A172 (cell line): Measurements from ENCODE around the gene PYM1. TPM values are rescaled to one million over a fixed set of nuclear protein-coding genes. Genes with fewer than 3 reads are reported as not detected.
"Not testable (repeated sequence)": the region's sequence is repeated elsewhere in the genome, so short reads cannot be mapped to it uniquely, and the experiment has no call there.

Source experiments
- DNase-seq: peaks from one replicate; pipeline ENCODE4 v3.0.0-alpha.2; 2015; ENCODE audit warnings: low spot score
- total RNA-seq: library from RNA; depleted of rRNA; stranded (reverse); fragments of >200 nt; shearing (Covaris generic); gene quantifications from 2 replicates; pipeline ENCODE4 v1.2.3, GENCODE V29; 2014

The PYM1 gene
- total RNA-seq, 1 experiment from 2014 or later = 37.0 TPM

DNA sequence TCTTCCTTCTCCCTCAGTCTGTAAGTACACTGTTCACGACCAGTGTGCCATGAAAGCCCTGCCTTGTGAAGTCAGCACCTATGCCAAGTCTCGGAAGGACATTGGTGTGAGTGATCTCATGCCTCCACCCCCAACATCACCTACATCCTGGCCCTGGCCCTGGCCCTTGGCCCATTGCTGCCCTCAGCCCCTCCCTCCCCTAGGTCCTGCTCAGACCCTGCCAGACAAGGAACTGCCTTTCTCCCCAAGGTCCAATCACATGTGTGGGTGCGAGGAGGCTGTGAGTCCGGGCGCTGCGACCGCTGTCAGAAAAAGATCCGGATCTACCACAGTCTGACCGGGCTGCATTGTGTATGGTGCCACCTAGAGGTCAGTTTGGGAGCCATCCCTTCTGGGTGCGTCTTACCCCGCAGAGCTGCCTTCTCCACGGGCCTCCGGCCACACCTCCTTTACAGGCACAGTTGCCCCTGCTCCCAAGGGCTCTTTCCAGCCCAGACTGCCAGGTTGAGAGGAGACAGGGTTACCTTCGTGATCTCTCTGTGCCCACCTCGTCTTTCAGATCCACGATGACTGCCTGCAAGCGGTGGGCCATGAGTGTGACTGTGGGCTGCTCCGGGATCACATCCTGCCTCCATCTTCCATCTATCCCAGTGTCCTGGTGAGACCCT, 12.5 kb upstream of the PYM1 start:
- DNase-seq = peak; percentile 79

DNA sequence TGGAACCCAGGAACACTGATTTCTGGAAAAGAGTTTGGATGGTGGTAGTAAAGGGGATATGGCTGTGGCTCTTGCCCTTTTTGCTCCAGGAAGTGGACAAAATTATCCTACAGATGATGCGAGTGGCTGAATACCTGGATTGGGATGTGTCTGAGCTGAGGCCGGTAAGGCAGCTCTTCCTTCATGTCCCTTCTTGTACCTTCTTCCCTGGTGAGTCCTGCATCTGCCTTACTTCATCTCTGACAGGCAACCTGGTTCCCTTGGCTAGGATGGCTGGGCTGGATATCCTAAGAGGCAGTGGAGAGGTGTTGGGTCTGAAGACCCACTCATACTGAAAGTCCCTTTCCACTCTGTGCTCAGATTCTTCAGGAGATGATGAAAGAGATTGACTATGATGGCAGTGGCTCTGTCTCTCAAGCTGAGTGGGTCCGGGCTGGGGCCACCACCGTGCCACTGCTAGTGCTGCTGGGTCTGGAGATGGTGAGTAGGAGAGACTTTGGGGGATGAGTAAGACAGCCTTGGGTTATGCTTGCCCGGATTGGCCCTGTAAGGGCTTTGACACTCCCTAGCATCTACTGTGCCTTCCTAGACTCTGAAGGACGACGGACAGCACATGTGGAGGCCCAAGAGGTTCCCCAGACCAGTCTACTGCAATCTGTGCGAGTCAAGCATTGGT, 11.3 kb upstream of the PYM1 start:
- DNase-seq = no peak

DNA sequence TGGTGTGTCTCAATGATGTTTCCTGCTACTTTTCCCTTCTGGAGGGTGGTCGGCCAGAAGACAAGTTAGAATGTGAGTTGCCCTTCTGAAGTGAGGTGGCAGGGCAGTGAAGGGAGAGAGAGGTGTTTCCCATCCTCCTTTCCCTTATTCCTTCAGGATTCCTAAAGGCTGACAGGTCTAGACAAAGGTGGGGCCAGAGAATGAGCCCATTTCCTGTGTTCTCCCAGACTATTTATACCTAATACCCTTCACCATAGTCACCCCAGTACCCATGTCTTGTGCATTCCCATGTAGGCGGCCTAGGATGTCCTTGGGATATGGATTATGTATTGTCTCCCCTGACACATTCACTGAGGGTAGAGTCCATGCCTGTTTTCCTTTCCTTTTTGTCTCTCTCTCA, 10.3 kb upstream of the PYM1 start:
- DNase-seq = peak; percentile 61

DNA sequence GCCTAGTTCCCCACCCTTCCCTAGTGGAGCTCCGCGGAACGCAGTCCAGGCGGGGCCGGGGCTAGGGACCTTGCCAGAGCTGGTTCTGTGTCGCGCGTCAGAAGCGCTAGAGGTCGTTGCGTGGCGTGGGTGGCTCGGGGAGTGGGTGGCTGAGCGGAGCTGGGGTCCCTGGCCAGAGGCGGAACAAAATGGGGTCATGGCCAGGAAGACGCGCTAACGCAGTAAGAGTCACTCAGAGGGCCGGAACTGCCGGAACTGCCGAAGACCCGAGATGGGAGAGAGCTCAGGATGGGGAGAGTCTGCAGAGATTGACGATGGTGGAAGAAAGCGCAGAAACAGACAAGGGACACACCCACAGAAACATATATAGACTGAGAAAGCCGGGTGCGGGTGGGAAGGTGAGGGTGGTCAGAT, 8.1 kb upstream of the PYM1 start:
- DNase-seq = no peak

- no peak for DNase-seq
Measured at GRCh38 chr12:55934773-55935172, 7.1 kb upstream of the PYM1 start.

- no peak for DNase-seq
Measured at GRCh38 chr12:55933799-55934742, 6.4 kb upstream of the PYM1 start.

DNA sequence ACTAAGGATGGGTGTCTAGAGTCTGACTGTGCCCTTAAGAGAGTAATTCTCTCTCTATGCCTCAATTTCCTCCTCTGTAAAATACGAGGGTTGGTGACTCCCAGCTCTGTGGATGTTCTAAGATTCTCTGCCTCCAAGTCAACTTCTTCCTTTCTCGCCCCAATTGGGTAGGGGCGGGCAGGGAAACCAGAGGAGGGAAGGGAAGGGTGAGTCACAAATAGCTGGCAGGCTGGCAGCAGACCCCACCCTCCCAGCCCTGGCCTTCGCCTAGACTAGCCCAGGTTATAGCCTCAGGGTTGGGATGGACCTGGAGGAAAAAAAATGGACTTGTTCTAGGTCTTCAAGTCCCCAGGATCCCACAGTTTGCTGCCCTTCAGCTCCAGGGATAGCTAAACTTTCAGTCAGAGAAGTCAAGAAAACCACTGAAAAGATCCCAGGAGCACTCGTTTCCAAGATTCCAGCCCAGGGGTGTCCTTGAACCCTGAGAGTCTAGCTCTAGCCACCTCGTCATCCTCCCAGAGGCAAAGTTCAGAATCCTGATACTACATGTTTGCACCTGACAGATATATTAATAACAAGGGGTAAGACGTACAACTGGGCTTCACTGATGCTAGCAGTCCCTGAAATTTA, 5.6 kb upstream of the PYM1 start:
- DNase-seq = peak; percentile 68

- DNase-seq = no peak
Measured at GRCh38 chr12:55932551-55932910, 4.8 kb upstream of the PYM1 start.

GRCh38 chr12:55931780-55932550, 4.3 kb upstream of the PYM1 start:
- DNase-seq = no peak

DNA sequence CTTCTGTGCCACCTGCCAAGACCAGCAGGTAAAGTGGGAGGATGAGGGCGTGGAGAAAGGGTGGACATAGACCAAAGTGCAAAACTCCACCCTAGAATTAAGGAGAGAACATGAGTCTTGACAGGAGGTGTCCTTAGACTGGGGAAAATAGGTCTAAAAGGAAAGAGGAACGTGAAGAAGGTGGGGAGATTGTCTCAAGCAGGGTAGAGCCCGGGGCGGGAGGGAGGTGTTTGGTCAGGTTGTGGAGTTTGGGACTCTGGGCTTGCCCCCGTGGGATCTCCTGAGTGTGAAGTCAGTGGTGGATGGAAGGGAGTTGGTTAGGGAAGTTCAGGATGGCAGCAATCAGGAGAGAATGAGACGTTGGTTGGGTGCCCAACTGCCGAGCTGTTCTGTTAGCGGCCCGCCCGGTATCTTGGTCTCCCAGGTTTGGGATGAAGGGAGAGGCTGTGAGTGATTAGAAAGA, 3.7 kb upstream of the PYM1 start:
- no peak for DNase-seq

- peak; percentile 53 for DNase-seq
Measured at GRCh38 chr12:55930771-55931316, 3.1 kb upstream of the PYM1 start, which contains the start of gene DGKA. Gene DGKA (plus strand): TSS chr12:55931162. CDS start chr12:55936504, 5,342 bp downstream.

- no peak for DNase-seq
Measured at GRCh38 chr12:55929306-55929791, 1.7 kb upstream of the PYM1 start.

- peak; percentile 89 for DNase-seq
Measured at GRCh38 chr12:55926738-55927587, 731 bp downstream of the PYM1 start.

DNA sequence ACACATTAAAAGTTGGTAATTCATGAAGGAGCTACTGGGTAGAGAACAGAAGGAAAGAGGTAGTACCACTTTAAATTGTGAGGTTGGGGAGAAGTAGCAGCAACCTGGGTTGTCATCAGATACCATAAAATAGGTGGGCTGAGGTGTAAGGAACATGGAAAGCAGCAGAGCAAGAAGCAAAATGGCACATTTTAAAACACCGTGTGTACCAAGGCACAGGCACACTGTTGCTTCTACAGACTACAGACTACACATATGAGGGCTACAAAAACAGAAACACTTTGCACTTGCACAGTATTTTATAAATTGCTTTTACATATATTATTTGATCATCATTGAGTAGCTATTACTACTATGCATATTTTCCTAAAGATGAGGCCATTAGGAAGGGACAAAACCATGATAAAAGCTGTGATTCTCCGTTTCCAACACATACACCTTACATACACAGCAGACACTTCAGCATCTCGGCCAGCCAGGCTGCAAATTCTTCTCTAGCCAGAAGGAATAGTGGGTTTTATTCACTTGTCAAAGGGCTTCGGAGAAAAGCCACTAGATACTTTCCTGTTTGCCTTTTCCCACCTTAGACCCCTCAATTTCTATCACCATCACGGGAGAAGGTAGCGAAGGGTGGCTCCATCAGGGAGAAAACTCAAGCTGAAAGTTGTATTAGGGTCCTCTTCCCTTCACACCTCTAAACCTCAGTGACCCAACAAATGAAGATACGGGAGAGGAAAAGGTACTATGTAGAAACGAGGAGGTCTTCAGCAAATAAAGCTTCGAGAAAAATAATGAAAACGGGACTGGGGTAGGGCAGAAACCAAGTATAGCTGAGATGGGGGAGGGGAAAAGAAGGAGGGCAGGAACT, 1.6 kb downstream of the PYM1 start:
- no peak for DNase-seq

- DNase-seq = no peak
Measured at GRCh38 chr12:55925371-55925770, 2.3 kb downstream of the PYM1 start.

GRCh38 chr12:55923648-55924047, 4.0 kb downstream of the PYM1 start:
- DNase-seq = not testable (repeated sequence)

DNA sequence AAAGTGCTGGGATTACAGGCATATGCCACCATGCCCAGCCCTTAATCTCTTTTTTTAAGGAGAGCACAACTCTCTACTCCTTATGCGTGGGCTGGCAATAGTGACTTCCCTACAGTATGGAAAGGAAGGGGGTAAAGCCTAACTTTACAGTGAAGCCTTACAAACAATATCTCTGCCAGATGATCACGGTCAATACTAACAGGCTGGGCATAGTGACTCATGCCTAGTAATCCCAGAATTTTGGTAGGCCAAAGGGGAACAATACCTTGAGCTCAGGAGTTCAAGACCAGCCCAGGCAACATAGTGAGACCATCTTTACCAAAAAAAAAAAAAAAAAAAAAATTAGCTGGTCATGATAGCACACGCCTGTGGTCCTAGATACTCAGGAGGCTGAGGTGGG, 5.6 kb downstream of the PYM1 start:
- no peak for DNase-seq

DNA sequence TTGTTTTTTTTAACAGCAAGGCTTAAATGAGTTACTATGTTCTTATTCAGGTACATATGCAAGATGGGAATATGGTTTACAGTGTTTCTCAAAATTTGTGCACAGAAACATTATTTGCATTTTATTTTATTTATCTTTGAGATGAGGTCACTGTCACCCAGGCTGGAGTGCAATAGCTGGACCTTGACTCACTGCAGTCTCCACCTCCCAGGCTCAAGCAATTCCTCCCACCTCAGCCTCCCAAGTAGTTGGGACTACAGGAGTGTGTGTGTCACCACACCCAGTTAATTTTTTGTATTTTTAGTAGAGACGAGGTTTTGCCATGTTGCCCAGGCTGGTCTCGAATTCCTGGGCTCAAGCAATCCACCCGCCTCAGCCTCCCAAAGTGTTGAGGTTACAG, 8.7 kb downstream of the PYM1 start:
- DNase-seq = peak; percentile 67

GRCh38 chr12:55915482-55915859, 12.2 kb downstream of the PYM1 start:
- DNase-seq = no peak
